BE2C (cell line): ENCODE measurements around the gene STXBP5.

ENCODE experiments used
- DNase-seq: peaks from one replicate; pipeline ENCODE4 v3.0.0-alpha.2; 2020
- H3K27me3 ChIP-seq: fragments of 250-450 bp; sonication (Bioruptor Pico); 2 replicates; pipeline ENCODE4 v1.5.1; 2020; ENCODE audit warnings: mild to moderate bottlenecking
- H3K36me3 ChIP-seq: fragments of 250-450 bp; sonication (Bioruptor Pico); 2 replicates; pipeline ENCODE4 v1.5.1; 2020; ENCODE audit warnings: mild to moderate bottlenecking
- H3K4me1 ChIP-seq: fragments of 250-450 bp; sonication (Bioruptor Pico); 2 replicates; pipeline ENCODE4 v1.5.1; 2020
- H3K4me3 ChIP-seq: 2 replicates; pipeline ENCODE4 v1.5.1; 2011; ENCODE audit warnings: low read depth, low read length
- H3K9me3 ChIP-seq: fragments of 250-450 bp; sonication (Bioruptor Pico); 2 replicates; pipeline ENCODE4 v1.5.1; 2020
- TF ChIP-seq, protein P1 (sequence below): IDR thresholded peaks from 2 replicates; pipeline ENCODE4 v1.5.1; 2012; ENCODE audit warnings: mild to moderate bottlenecking, low read depth, low read length

The STXBP5 gene

DNA sequence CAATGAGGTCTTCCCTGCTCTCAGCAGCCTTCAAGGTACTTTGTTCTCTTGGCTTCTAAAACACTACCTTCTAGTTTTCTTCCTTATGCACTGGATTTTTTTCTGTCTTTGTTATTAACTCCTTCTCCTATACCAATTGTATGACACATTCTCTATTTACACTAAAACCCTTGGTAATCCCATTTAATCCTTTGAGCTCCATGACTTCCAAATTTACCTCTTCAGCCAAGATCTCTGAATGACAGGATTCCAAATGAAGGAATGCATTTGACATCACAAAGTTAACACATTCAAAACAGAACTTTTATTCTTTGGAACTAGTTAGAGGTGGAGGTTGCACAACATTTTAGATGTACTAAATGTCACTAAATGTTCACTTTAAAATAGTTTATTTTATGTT, 217.7 kb downstream of the STXBP5 start:
- no peak for DNase-seq
- Histone ChIP-seq H3K9me3 (no peaks in the 10 kb centered on the region), H3K4me3 (no peak overlapping the region), H3K36me3 (no peaks in the 10 kb centered on the region), H3K4me1 (no peaks in the 10 kb centered on the region), H3K27me3 (no peaks in the 10 kb centered on the region)
- TF ChIP-seq, protein P1, sequence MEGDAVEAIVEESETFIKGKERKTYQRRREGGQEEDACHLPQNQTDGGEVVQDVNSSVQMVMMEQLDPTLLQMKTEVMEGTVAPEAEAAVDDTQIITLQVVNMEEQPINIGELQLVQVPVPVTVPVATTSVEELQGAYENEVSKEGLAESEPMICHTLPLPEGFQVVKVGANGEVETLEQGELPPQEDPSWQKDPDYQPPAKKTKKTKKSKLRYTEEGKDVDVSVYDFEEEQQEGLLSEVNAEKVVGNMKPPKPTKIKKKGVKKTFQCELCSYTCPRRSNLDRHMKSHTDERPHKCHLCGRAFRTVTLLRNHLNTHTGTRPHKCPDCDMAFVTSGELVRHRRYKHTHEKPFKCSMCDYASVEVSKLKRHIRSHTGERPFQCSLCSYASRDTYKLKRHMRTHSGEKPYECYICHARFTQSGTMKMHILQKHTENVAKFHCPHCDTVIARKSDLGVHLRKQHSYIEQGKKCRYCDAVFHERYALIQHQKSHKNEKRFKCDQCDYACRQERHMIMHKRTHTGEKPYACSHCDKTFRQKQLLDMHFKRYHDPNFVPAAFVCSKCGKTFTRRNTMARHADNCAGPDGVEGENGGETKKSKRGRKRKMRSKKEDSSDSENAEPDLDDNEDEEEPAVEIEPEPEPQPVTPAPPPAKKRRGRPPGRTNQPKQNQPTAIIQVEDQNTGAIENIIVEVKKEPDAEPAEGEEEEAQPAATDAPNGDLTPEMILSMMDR: no peak

DNA sequence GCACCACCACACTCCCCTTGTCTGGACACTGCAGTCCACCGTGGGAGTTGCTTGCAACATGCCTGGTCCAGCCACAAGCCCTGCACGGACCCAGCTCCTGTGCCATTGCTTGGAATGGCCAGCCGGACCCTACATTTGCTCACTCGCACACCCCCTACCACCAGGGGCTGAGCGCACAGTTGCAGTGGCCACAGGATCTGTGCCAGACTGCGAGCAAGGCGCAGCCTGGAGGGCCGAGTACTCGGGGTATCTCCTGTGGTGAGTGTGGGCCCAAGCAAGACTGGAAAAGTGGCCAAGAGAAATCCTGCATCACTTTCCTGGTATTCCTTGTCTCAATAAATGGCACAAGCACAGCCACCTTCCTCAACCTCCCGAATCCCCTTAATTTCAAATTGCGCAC, 218.9 kb downstream of the STXBP5 start:
- H3K4me3 ChIP-seq: no peak overlapping the region
- H3K9me3 ChIP-seq: no peaks in the 10 kb centered on the region
- TF ChIP-seq, protein P1: no peak
- no peaks in the 10 kb centered on the region for H3K36me3 ChIP-seq
- DNase-seq: no peak
- no peaks in the 10 kb centered on the region for H3K27me3 ChIP-seq
- H3K4me1 ChIP-seq: no peaks in the 10 kb centered on the region

DNA sequence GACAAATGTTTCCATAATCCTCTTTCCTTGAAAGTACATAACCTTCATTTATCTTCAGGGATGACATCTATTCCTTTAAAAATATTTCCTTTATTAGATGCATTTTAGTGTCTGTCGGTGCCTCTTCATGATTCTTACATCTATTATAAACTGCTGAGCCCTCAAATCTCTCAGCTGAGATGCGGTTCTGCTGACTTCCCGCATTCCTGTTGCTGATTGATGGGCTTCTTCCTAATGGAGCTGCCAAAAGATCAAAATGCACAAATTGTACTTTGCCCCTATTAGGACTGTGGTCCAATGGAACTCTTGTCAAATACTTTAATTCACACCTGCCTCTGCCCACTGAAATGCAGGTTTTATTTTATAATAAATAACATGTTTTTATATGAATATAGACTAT, 225.6 kb downstream of the STXBP5 start:
- TF ChIP-seq, protein P1: no peak
- Histone ChIP-seq H3K27me3 (no peaks in the 10 kb centered on the region), H3K4me3 (no peak overlapping the region), H3K4me1 (no peaks in the 10 kb centered on the region), H3K9me3 (no peaks in the 10 kb centered on the region), H3K36me3 (no peaks in the 10 kb centered on the region)
- DNase-seq: no peak

DNA sequence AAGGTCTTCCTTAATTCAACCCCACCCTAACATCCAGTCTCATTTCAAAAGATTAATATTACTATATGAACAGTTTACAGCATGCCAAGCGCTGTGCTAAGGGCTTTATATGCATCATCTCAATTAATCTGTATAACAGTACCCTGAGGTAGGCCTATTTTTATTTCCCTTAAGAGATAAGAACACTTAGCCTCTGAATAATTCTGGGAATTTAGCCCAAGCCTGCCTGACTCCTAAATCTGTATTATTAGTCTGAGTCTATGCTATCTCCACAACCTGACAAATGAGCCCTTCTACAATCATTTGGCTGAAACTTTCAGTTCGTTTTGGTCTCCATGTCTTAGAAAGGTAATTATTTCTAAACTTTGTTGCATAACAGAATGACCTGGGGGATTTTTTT, 226.6 kb downstream of the STXBP5 start:
- no peaks in the 10 kb centered on the region for H3K36me3 ChIP-seq
- no peaks in the 10 kb centered on the region for H3K9me3 ChIP-seq
- no peak overlapping the region for H3K4me3 ChIP-seq
- TF ChIP-seq, protein P1: no peak
- no peaks in the 10 kb centered on the region for H3K27me3 ChIP-seq
- H3K4me1 ChIP-seq: no peaks in the 10 kb centered on the region
- DNase-seq: no peak

DNA sequence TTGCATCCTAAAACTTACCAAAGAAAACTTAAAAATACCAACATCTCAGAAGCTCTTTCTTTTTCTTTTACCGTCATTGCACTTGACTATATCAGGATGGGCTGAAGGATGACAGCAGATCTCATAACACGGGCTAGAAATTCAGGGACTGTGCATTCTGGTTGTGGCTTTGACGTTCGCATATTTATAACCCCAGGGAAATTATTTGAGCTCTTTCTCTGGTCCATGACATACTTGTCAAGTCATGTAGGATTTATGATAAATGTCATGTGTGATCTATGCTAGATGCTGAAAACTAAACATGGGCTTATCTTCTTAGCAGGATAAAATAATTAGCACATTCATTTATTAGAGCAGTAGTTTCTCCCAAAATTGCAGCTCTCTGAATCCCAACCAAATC, 229.9 kb downstream of the STXBP5 start:
- no peaks in the 10 kb centered on the region for H3K4me1 ChIP-seq
- H3K9me3 ChIP-seq: no peaks in the 10 kb centered on the region
- no peaks in the 10 kb centered on the region for H3K36me3 ChIP-seq
- no peaks in the 10 kb centered on the region for H3K27me3 ChIP-seq
- TF ChIP-seq, protein P1: no peak
- no peak for DNase-seq
- no peak overlapping the region for H3K4me3 ChIP-seq

DNA sequence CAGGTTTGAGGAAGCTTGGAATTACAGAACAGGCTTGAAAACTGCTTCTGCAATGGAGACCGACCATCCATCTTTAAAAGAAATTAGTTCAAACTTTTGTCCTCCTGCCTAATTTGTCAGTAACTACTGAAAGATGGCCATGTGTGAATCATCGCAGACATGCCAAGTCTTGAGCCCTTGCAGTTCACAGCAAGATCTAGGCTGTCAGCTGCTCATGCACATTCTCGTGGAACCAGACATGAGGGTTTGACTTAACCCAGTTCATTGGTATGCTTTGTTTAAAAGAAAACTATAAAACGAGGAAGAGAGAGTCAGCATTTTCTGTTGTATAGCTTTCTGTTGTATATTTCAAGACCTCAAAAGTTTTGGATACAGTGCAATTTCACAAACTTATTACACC, 230.3 kb downstream of the STXBP5 start:
- H3K36me3 ChIP-seq: no peaks in the 10 kb centered on the region
- TF ChIP-seq, protein P1: no peak
- no peaks in the 10 kb centered on the region for H3K9me3 ChIP-seq
- DNase-seq: no peak
- no peaks in the 10 kb centered on the region for H3K27me3 ChIP-seq
- H3K4me1 ChIP-seq: no peaks in the 10 kb centered on the region
- H3K4me3 ChIP-seq: no peak overlapping the region
